ENCODE data around the gene CSF1.
A peak's percentile ranks its signal among the peaks of the same experiment; 100 is the strongest.
"Not testable (repeated sequence)": the region's sequence is repeated elsewhere in the genome, so short reads cannot be mapped to it uniquely, and the experiment has no call there.

The CSF1 gene

GRCh38 chr1:109950509-109950908 lies 39.9 kb downstream of the CSF1 start:
- no peaks in the 10 kb centered on the region for H3K27me3 ChIP-seq (ENCODE audit: insufficient read depth, poor library complexity, severe bottlenecking)
- ATAC-seq (ENCODE audit: low read depth), result no peak
- no peak overlapping the region for H3K27ac ChIP-seq (ENCODE audit: poor library complexity, severe bottlenecking)
- no peaks in the 10 kb centered on the region for H3K36me3 ChIP-seq (ENCODE audit: low read depth)
- H3K9me3 ChIP-seq (ENCODE audit: severe bottlenecking), result no peaks in the 10 kb centered on the region
- DNase-seq (ENCODE audit: low spot score), result no peak
- no peak for TF ChIP-seq CTCF (IDR thresholded peaks at IDR 0.05; ENCODE audit: poor library complexity, severe bottlenecking)
- H3K4me1 ChIP-seq (ENCODE audit: insufficient read depth, poor library complexity, severe bottlenecking), result peaks cover 11% of the 10 kb centered on the region
- no peak overlapping the region for H3K4me3 ChIP-seq (ENCODE audit: severe bottlenecking)

- H3K36me3 ChIP-seq (ENCODE audit: low read depth); H3K27ac ChIP-seq (ENCODE audit: poor library complexity, severe bottlenecking); H3K9me3 ChIP-seq (ENCODE audit: severe bottlenecking); ATAC-seq (ENCODE audit: low read depth); DNase-seq (ENCODE audit: low spot score); H3K4me3 ChIP-seq (ENCODE audit: severe bottlenecking); H3K27me3 ChIP-seq (ENCODE audit: insufficient read depth, poor library complexity, severe bottlenecking): not testable (repeated sequence)
- H3K4me1 ChIP-seq (ENCODE audit: insufficient read depth, poor library complexity, severe bottlenecking), result peaks cover 11% of the 10 kb centered on the region
Measured at GRCh38 chr1:109951501-109951900, 40.9 kb downstream of the CSF1 start.

- DNase-seq (ENCODE audit: low spot score), result no peak
- H3K27ac ChIP-seq (ENCODE audit: poor library complexity, severe bottlenecking), result peak overlapping the region; percentile 80
- H3K4me3 ChIP-seq (ENCODE audit: severe bottlenecking), result no peak overlapping the region
- ATAC-seq (ENCODE audit: low read depth), result no peak; the same call in 2 of the 3 replicates
- no peaks in the 10 kb centered on the region for H3K36me3 ChIP-seq (ENCODE audit: low read depth)
- H3K9me3 ChIP-seq (ENCODE audit: severe bottlenecking), result no peaks in the 10 kb centered on the region
- H3K27me3 ChIP-seq (ENCODE audit: insufficient read depth, poor library complexity, severe bottlenecking), result no peaks in the 10 kb centered on the region
- H3K4me1 ChIP-seq (ENCODE audit: insufficient read depth, poor library complexity, severe bottlenecking), result peaks cover 11% of the 10 kb centered on the region
- no peak for TF ChIP-seq CTCF (IDR thresholded peaks at IDR 0.05; ENCODE audit: poor library complexity, severe bottlenecking)
Measured at GRCh38 chr1:109954041-109954512, 43.4 kb downstream of the CSF1 start.

GRCh38 chr1:109959632-109959973 lies 49.0 kb downstream of the CSF1 start:
- no peak for DNase-seq (ENCODE audit: low spot score)
- H3K4me3 ChIP-seq (ENCODE audit: severe bottlenecking), result no peak overlapping the region
- peak; percentile 28; the same call in 2 of the 3 replicates for ATAC-seq (ENCODE audit: low read depth)
- H3K27me3 ChIP-seq (ENCODE audit: insufficient read depth, poor library complexity, severe bottlenecking), result no peaks in the 10 kb centered on the region
- no peak for TF ChIP-seq CTCF (IDR thresholded peaks at IDR 0.05; ENCODE audit: poor library complexity, severe bottlenecking)
- peaks cover 14% of the 10 kb centered on the region for H3K4me1 ChIP-seq (ENCODE audit: insufficient read depth, poor library complexity, severe bottlenecking)
- H3K36me3 ChIP-seq (ENCODE audit: low read depth), result no peaks in the 10 kb centered on the region
- peak overlapping the region; percentile 81 for H3K27ac ChIP-seq (ENCODE audit: poor library complexity, severe bottlenecking)
- H3K9me3 ChIP-seq (ENCODE audit: severe bottlenecking), result no peaks in the 10 kb centered on the region

- DNase-seq (ENCODE audit: low spot score) (no peak), ATAC-seq (ENCODE audit: low read depth) (peak; percentile 99)
- peak overlapping the region; percentile 81 for H3K27ac ChIP-seq (ENCODE audit: poor library complexity, severe bottlenecking)
- no peaks in the 10 kb centered on the region for H3K27me3 ChIP-seq (ENCODE audit: insufficient read depth, poor library complexity, severe bottlenecking)
- H3K4me3 ChIP-seq (ENCODE audit: severe bottlenecking), result no peak overlapping the region
- peaks cover 14% of the 10 kb centered on the region for H3K4me1 ChIP-seq (ENCODE audit: insufficient read depth, poor library complexity, severe bottlenecking)
- no peak for TF ChIP-seq CTCF (IDR thresholded peaks at IDR 0.05; ENCODE audit: poor library complexity, severe bottlenecking)
- H3K9me3 ChIP-seq (ENCODE audit: severe bottlenecking), result no peaks in the 10 kb centered on the region
- H3K36me3 ChIP-seq (ENCODE audit: low read depth), result no peaks in the 10 kb centered on the region
Measured at GRCh38 chr1:109959974-109960744, 49.5 kb downstream of the CSF1 start.

Data from RWPE2 (cell line).